CD4-positive, alpha-beta T cell treated with Interleukin-2 at 100 ng/mL for 4 hours (primary cell): ENCODE results near the gene FAM163B.
"Not testable (repeated sequence)": the region's sequence is repeated elsewhere in the genome, so short reads cannot be mapped to it uniquely, and the experiment has no call there.

Source experiments
- DNase-seq: peaks from one replicate; pipeline ENCODE4 v3.0.0-alpha.2; 2020; ENCODE audit warnings: low spot score

The FAM163B gene

GRCh38 chr9:133639613-133640012 is 30.4 kb upstream of the FAM163B start:
- no peak for DNase-seq

GRCh38 chr9:133638711-133639110 is 29.5 kb upstream of the FAM163B start:
- DNase-seq: no peak

GRCh38 chr9:133638076-133638475 is 28.9 kb upstream of the FAM163B start:
- no peak for DNase-seq

GRCh38 chr9:133637451-133638055 is 28.4 kb upstream of the FAM163B start:
- DNase-seq: no peak

- DNase-seq: no peak
These were observed 27.7 kb upstream of the FAM163B start for GRCh38 chr9:133636902-133637301.

- DNase-seq: no peak
These were observed 26.6 kb upstream of the FAM163B start, which contains the start of gene DBH for GRCh38 chr9:133635533-133636531. TSS of gene DBH (plus strand) at chr9:133636363. CDS start at chr9:133636372, 9 bp downstream.

GRCh38 chr9:133635098-133635497 is 25.9 kb upstream of the FAM163B start:
- no peak for DNase-seq

GRCh38 chr9:133634081-133634691 is 25.0 kb upstream of the FAM163B start:
- DNase-seq: no peak

GRCh38 chr9:133633681-133634080 is 24.5 kb upstream of the FAM163B start:
- no peak for DNase-seq

- no peak for DNase-seq
These were observed 23.9 kb upstream of the FAM163B start for GRCh38 chr9:133632806-133633680.

- DNase-seq: no peak
These were observed 21.9 kb upstream of the FAM163B start for GRCh38 chr9:133631111-133631510.

GRCh38 chr9:133629221-133630110 is 20.3 kb upstream of the FAM163B start:
- DNase-seq: no peak

GRCh38 chr9:133628766-133629165 is 19.6 kb upstream of the FAM163B start:
- no peak for DNase-seq

GRCh38 chr9:133627341-133627740 is 18.2 kb upstream of the FAM163B start:
- no peak for DNase-seq

- DNase-seq: not testable (repeated sequence)
These were observed 16.8 kb upstream of the FAM163B start for GRCh38 chr9:133626008-133626407.

- no peak for DNase-seq
These were observed 13.4 kb upstream of the FAM163B start for GRCh38 chr9:133622555-133622954.

GRCh38 chr9:133621725-133622267 is 12.6 kb upstream of the FAM163B start:
- DNase-seq: no peak

GRCh38 chr9:133619791-133620190 is 10.6 kb upstream of the FAM163B start:
- DNase-seq: peak; percentile 46

- DNase-seq: no peak
These were observed 9.5 kb upstream of the FAM163B start for GRCh38 chr9:133618726-133619125.

GRCh38 chr9:133616643-133617405 is 7.6 kb upstream of the FAM163B start:
- no peak for DNase-seq
